GM19328 (cell line): ENCODE results near the gene SLC16A5.

ENCODE experiments used
- ATAC-seq: cut with Tn5 transposase; IDR thresholded peaks from one replicate; pipeline ENCODE4 v1.9.1; 2021; ENCODE audit warnings: mild to moderate bottlenecking, moderate library complexity; ENCODE audit not compliant: unreplicated experiment

SLC16A5 gene

DNA sequence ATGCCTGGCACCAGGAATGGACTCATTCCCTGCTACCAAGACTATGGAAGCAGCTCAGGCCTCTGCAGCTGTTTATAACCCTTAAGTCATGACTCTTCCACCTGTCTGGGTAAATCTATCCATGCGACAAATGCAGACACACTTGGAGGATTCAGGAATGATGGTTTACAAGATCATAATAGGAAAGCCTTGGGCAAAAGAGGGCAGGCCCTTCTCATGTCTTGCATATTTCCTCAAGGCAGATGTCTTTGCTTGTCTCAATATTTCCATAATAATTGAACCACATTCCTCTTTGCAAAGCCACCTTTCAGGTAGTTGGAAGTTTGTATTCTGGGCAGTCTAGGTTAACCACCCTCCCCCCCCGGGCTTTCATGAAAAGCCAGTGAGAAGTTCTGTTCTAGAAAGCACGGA, 67.4 kb downstream of the SLC16A5 start:
- no peak for ATAC-seq
